ENCODE results near the gene TOX2. TPM values are rescaled to one million over a fixed set of nuclear protein-coding genes. Genes with fewer than 3 reads are reported as not detected.

The TOX2 gene
- total RNA-seq, 4 donors from 2014 or later = 3.4 to 7.7 (median 5.2) TPM

- intact Hi-C loops (cut with DNase I) = loop anchor here (10.0 kb wide), 1 partner anchor 551 kb away; no protein-coding TSS in a partner anchor
- 88 to 93% methylated on average over 17 of the region's 17 CpGs for WGBS, 2 donors
- H3K36me3 ChIP-seq = no peaks in the 10 kb centered on the region
- no peak overlapping the region for H3K27ac ChIP-seq
- no peaks in the 10 kb centered on the region for H3K9me3 ChIP-seq
- H3K4me3 ChIP-seq (replicated peaks in 1 of 3) = no peak overlapping the region
- no peaks in the 10 kb centered on the region for H3K27me3 ChIP-seq
- DNase-seq = no peak
- H3K4me1 ChIP-seq = no peaks in the 10 kb centered on the region
- no peak for TF ChIP-seq CTCF (IDR thresholded peaks at IDR 0.05)
- no peak for TF ChIP-seq POLR2A (IDR thresholded peaks at IDR 0.05)
Measured at GRCh38 chr20:44085616-44086434, 171.2 kb downstream of the TOX2 start.

- no peak for DNase-seq
- H3K9me3 ChIP-seq = no peaks in the 10 kb centered on the region
- no peaks in the 10 kb centered on the region for H3K36me3 ChIP-seq
- intact Hi-C loops (cut with DNase I) = loop anchor here (10.0 kb wide), 1 partner anchor 552 kb away; no protein-coding TSS in a partner anchor
- TF ChIP-seq POLR2A (IDR thresholded peaks at IDR 0.05) (no peak), CTCF (IDR thresholded peaks at IDR 0.05) (no peak)
- 83 to 84% methylated on average over 15 of the region's 15 CpGs for WGBS, 2 donors
- H3K27me3 ChIP-seq = no peaks in the 10 kb centered on the region
- no peak overlapping the region for H3K27ac ChIP-seq
- H3K4me1 ChIP-seq = no peaks in the 10 kb centered on the region
- no peak overlapping the region for H3K4me3 ChIP-seq (replicated peaks in 1 of 3)
Measured at GRCh38 chr20:44087051-44087856, 172.6 kb downstream of the TOX2 start.

- no peak for DNase-seq
- Histone ChIP-seq H3K27ac (no peak overlapping the region), H3K4me1 (no peaks in the 10 kb centered on the region), H3K36me3 (no peaks in the 10 kb centered on the region), H3K9me3 (no peaks in the 10 kb centered on the region), H3K4me3 (replicated peaks in 1 of 3) (no peak overlapping the region), H3K27me3 (no peaks in the 10 kb centered on the region)
- intact Hi-C loops (cut with DNase I) = loop anchor here (10.0 kb wide), 1 partner anchor 553 kb away; no protein-coding TSS in a partner anchor
- TF ChIP-seq POLR2A (IDR thresholded peaks at IDR 0.05) = no peak
- TF ChIP-seq CTCF (IDR thresholded peaks at IDR 0.05) = no peak
- 89% methylated on average over 4 of the region's 4 CpGs for WGBS, 2 donors
Measured at GRCh38 chr20:44087857-44088120, 173.1 kb downstream of the TOX2 start.

GRCh38 chr20:44089987-44090674, 175.5 kb downstream of the TOX2 start:
- no peak for TF ChIP-seq CTCF (IDR thresholded peaks at IDR 0.05)
- TF ChIP-seq POLR2A (IDR thresholded peaks at IDR 0.05) = no peak
- Histone ChIP-seq H3K4me3 (replicated peaks in 1 of 3) (no peak overlapping the region), H3K27me3 (no peaks in the 10 kb centered on the region), H3K36me3 (no peaks in the 10 kb centered on the region), H3K27ac (no peak overlapping the region), H3K4me1 (no peaks in the 10 kb centered on the region), H3K9me3 (no peaks in the 10 kb centered on the region)
- DNase-seq = no peak
- intact Hi-C loops (cut with DNase I) = loop anchor here (10.0 kb wide), 1 partner anchor 555 kb away; no protein-coding TSS in a partner anchor
- WGBS, 2 donors = 66 to 74% methylated on average over 7 of the region's 7 CpGs

Measured in thyroid gland (tissue), 4 donors.